Measurements from ENCODE around the gene GPX7.
"Not testable (repeated sequence)": the region's sequence is repeated elsewhere in the genome, so short reads cannot be mapped to it uniquely, and the experiment has no call there.

The GPX7 gene

DNA sequence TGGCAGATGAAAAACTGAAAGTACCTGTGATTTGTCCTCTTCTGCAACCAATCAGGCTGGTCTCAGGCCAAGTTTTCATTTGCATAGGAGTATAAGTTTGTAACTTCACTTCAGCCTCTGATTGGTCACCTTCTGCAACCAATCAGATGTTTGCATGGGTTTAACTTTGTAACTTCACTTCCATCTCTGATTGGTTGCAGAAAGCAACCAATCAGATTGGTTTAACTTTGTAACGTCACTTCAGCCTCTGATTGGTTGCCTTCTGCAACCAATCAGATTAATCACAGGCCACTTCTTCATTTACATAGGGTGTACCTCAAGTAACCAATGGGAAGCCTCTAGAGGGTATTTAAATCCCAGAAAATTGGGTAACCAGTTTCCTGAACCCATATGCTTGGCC lies 30.4 kb upstream of the GPX7 start:
- no peak for DNase-seq (ENCODE audit: low spot score)
- TF ChIP-seq, protein P1, sequence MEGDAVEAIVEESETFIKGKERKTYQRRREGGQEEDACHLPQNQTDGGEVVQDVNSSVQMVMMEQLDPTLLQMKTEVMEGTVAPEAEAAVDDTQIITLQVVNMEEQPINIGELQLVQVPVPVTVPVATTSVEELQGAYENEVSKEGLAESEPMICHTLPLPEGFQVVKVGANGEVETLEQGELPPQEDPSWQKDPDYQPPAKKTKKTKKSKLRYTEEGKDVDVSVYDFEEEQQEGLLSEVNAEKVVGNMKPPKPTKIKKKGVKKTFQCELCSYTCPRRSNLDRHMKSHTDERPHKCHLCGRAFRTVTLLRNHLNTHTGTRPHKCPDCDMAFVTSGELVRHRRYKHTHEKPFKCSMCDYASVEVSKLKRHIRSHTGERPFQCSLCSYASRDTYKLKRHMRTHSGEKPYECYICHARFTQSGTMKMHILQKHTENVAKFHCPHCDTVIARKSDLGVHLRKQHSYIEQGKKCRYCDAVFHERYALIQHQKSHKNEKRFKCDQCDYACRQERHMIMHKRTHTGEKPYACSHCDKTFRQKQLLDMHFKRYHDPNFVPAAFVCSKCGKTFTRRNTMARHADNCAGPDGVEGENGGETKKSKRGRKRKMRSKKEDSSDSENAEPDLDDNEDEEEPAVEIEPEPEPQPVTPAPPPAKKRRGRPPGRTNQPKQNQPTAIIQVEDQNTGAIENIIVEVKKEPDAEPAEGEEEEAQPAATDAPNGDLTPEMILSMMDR (IDR thresholded peaks at IDR 0.05; ENCODE audit: borderline replicate concordance, control extremely low read depth, extremely low read depth, insufficient read depth, missing control alignments) = no peak
- in situ Hi-C loops (cut with MboI; ENCODE audit: low sequenced_read_pairs, unreplicated experiment) = no loop called here

GRCh38 chr1:52572387-52572786 lies 29.8 kb upstream of the GPX7 start:
- TF ChIP-seq, protein P1 (IDR thresholded peaks at IDR 0.05; ENCODE audit: borderline replicate concordance, control extremely low read depth, extremely low read depth, insufficient read depth, missing control alignments) = no peak
- in situ Hi-C loops (cut with MboI; ENCODE audit: low sequenced_read_pairs, unreplicated experiment) = no loop called here
- no peak for DNase-seq (ENCODE audit: low spot score)

DNA sequence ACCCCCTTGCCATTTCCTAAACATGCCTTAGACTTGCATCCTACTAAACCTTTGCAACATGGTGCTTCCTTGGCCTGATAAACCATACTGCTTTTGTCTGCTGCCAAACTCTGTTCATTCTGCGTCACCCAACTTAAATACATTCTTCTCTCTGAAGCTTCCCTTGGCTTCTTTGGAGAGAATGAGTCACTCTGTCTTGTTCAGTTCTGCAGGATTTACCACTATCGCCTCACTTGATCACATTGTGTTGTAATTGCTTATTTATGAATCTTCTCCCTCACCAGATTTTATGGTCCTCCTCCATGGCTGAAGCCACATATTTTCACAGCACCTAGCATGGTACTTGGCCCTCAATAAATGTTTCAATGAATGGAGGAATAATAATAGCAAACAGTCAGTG lies 27.6 kb upstream of the GPX7 start:
- DNase-seq (ENCODE audit: low spot score) = no peak
- TF ChIP-seq, protein P1 (IDR thresholded peaks at IDR 0.05; ENCODE audit: borderline replicate concordance, control extremely low read depth, extremely low read depth, insufficient read depth, missing control alignments) = no peak
- in situ Hi-C loops (cut with MboI; ENCODE audit: low sequenced_read_pairs, unreplicated experiment) = no loop called here

DNA sequence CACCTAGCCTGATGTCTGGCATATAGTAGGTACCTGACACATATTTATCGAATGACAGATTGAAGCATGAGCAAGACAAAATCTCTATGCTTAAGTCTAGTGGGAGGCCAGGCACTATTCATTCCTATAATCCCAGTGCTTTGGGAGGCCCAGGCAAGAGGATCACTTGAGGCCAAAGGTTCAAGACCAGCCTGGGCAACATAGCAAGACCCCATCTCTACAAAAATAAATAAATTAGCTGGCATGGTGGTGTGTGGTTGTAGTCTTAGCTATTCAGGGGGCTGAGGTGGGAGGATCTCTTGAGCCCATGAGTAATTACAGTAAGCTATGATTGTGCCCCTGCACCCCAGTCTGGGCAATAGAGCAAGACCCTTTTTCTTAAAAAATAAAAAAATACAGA lies 26.1 kb upstream of the GPX7 start:
- in situ Hi-C loops (cut with MboI; ENCODE audit: low sequenced_read_pairs, unreplicated experiment) = no loop called here
- TF ChIP-seq, protein P1 (IDR thresholded peaks at IDR 0.05; ENCODE audit: borderline replicate concordance, control extremely low read depth, extremely low read depth, insufficient read depth, missing control alignments) = no peak
- DNase-seq (ENCODE audit: low spot score) = no peak

DNA sequence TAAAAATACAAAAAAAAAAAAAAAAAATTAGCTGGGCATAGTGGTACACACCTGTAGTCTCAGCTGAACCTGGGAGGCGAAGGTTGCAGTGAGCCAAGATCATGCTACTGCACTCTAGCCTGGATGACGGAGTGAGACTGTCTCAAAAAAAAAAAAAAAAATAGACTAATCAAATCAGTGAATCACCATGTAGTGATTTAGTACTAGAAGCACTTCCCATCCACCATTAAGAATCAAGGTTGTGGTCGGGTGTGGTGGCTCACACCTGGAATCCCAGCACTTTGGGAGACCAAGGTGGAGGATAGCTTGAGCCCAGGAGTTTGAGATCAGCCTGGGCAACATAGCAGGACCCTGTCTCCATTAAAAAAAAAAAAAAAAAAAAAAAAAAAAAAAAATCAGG lies 24.1 kb upstream of the GPX7 start:
- in situ Hi-C loops (cut with MboI; ENCODE audit: low sequenced_read_pairs, unreplicated experiment); DNase-seq (ENCODE audit: low spot score): not testable (repeated sequence)

- DNase-seq (ENCODE audit: low spot score) = no peak
- TF ChIP-seq, protein P1 (IDR thresholded peaks at IDR 0.05; ENCODE audit: borderline replicate concordance, control extremely low read depth, extremely low read depth, insufficient read depth, missing control alignments) = no peak
- in situ Hi-C loops (cut with MboI; ENCODE audit: low sequenced_read_pairs, unreplicated experiment) = no loop called here
Observed at GRCh38 chr1:52579415-52579814, 22.8 kb upstream of the GPX7 start.

DNA sequence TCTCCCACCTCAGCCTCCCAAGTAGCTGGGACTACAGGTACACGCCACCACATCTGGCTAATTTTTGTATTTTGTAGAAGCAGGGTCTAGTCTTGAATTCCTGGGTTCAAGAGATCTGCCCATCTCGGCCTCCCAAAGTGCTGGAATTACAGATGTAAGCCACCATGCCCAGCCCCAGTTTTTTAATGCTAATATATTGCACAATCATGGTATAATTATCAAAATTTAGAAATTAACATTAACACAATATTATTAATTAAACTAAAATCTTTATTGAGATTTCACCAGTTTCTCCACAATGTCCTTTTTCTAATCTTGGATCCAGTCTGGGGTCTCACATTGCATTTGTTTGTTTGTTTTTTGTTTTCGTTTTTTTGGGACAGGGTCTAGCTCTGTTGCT lies 21.9 kb upstream of the GPX7 start:
- DNase-seq (ENCODE audit: low spot score) = no peak
- in situ Hi-C loops (cut with MboI; ENCODE audit: low sequenced_read_pairs, unreplicated experiment) = no loop called here
- TF ChIP-seq, protein P1 (IDR thresholded peaks at IDR 0.05; ENCODE audit: borderline replicate concordance, control extremely low read depth, extremely low read depth, insufficient read depth, missing control alignments) = no peak
